Skeletal muscle tissue (tissue), 4 donors: ENCODE results near the gene CEP70. TPM values are rescaled to one million over a fixed set of nuclear protein-coding genes. Genes with fewer than 3 reads are reported as not detected.
"Not testable (repeated sequence)": the region's sequence is repeated elsewhere in the genome, so short reads cannot be mapped to it uniquely, and the experiment has no call there.

ENCODE experiments used
- H3K27ac ChIP-seq: one replicate; pipeline ENCODE4 v1.7.0; 2013; ENCODE audit warnings: mild to moderate bottlenecking, low read depth, low read length, inconsistent platforms
- H3K27me3 ChIP-seq, 3 donors: one replicate each; pipeline ENCODE4 v1.7.0; 2013; ENCODE audit warnings: low read length in 3 of 3; ENCODE audit not compliant: control insufficient read depth in 3 of 3, insufficient read depth in 3 of 3
- H3K36me3 ChIP-seq, 3 donors: one replicate each; pipeline ENCODE4 v1.7.0; 2013; ENCODE audit warnings: low read length in 3 of 3; ENCODE audit not compliant: control insufficient read depth in 3 of 3, insufficient read depth in 3 of 3
- H3K4me1 ChIP-seq, 3 donors: one replicate each; pipeline ENCODE4 v1.7.0; 2013; ENCODE audit warnings: low read length in 3 of 3, mild to moderate bottlenecking in 3 of 3; ENCODE audit not compliant: control insufficient read depth in 3 of 3, insufficient read depth in 3 of 3
- H3K4me3 ChIP-seq, 3 donors: one replicate each; pipeline ENCODE4 v1.7.0; 2013; ENCODE audit warnings: low read length in 3 of 3
- H3K9ac ChIP-seq, 3 donors: one replicate each; pipeline ENCODE4 v1.7.0; 2013; ENCODE audit warnings: low read length in 3 of 3, mild to moderate bottlenecking in 3 of 3, moderate library complexity in 2 of 3, low read depth in 1 of 3
- H3K9me3 ChIP-seq, 3 donors: one replicate each; pipeline ENCODE4 v1.7.0; 2013; ENCODE audit warnings: low read length in 3 of 3; ENCODE audit not compliant: control insufficient read depth in 3 of 3
- total RNA-seq: library from RNA; depleted of rRNA; stranded (reverse); fragments of >200 nt; gene quantifications from one replicate; pipeline ENCODE4 v1.2.3, GENCODE V29; 2014
- donor health status: Osteomylitis.

Gene CEP70
- total RNA-seq, 1 donor from 2014 or later, result 64.7 TPM

- Histone ChIP-seq H3K4me1 (no peaks in the 10 kb centered on the region), H3K4me3 (no peak overlapping the region), H3K27me3 (no peaks in the 10 kb centered on the region), H3K36me3 (no peaks in the 10 kb centered on the region), H3K27ac (no peak overlapping the region), H3K9ac (no peak overlapping the region), H3K9me3 (no peaks in the 10 kb centered on the region)
Measured at GRCh38 chr3:138615462-138615861, 21.4 kb upstream of the CEP70 start.

GRCh38 chr3:138609898-138610266 lies 15.8 kb upstream of the CEP70 start:
- Histone ChIP-seq H3K4me1 (peaks cover 10 to 13% (median 11%) of the 10 kb centered on the region in 3 donors), H3K27me3 (no peaks in the 10 kb centered on the region), H3K9ac (peak overlapping the region in 2 of 3 donors; percentile 73 to 95), H3K27ac (peak overlapping the region; percentile 91), H3K36me3 (no peaks in the 10 kb centered on the region), H3K9me3 (no peaks in the 10 kb centered on the region), H3K4me3 (peak overlapping the region; percentile 91 to 93 (median 93))

- Histone ChIP-seq H3K4me3 (peak within 1 kb of the TSS; percentile 91 to 93 (median 93)), H3K36me3 (no peaks in the 10 kb centered on the region), H3K27ac (peak within 1 kb of the TSS; percentile 91), H3K9ac (peak within 1 kb of the TSS; percentile 73 to 95 (median 91)), H3K4me1 (peaks cover 10 to 13% (median 11%) of the 10 kb centered on the region in 3 donors), H3K27me3 (no peaks in the 10 kb centered on the region), H3K9me3 (no peaks in the 10 kb centered on the region)
Measured at GRCh38 chr3:138608322-138609135, 14.5 kb upstream of the CEP70 start, which contains the start of gene FAIM. Gene FAIM (plus strand): TSS chr3:138608771. CDS start chr3:138619727, 10,956 bp downstream.

GRCh38 chr3:138604106-138604595 lies 10.1 kb upstream of the CEP70 start:
- not testable (repeated sequence) for H3K4me3 ChIP-seq, H3K36me3 ChIP-seq, H3K4me1 ChIP-seq, H3K27ac ChIP-seq, H3K9ac ChIP-seq, H3K27me3 ChIP-seq, H3K9me3 ChIP-seq

GRCh38 chr3:138601661-138602060 lies 7.6 kb upstream of the CEP70 start:
- H3K27me3 ChIP-seq, H3K9ac ChIP-seq, H3K4me1 ChIP-seq, H3K27ac ChIP-seq, H3K4me3 ChIP-seq, H3K36me3 ChIP-seq, H3K9me3 ChIP-seq: not testable (repeated sequence)

GRCh38 chr3:138600100-138600745 lies 6.2 kb upstream of the CEP70 start:
- no peak overlapping the region for H3K9ac ChIP-seq
- H3K27me3 ChIP-seq, result no peaks in the 10 kb centered on the region
- no peaks in the 10 kb centered on the region for H3K36me3 ChIP-seq
- no peaks in the 10 kb centered on the region for H3K4me1 ChIP-seq
- H3K27ac ChIP-seq, result no peak overlapping the region
- H3K9me3 ChIP-seq, result no peaks in the 10 kb centered on the region
- no peak overlapping the region for H3K4me3 ChIP-seq

- H3K27me3 ChIP-seq, result no peaks in the 10 kb centered on the region
- H3K36me3 ChIP-seq, result no peaks in the 10 kb centered on the region
- H3K9me3 ChIP-seq, result no peaks in the 10 kb centered on the region
- H3K27ac ChIP-seq, result no peak overlapping the region
- H3K4me3 ChIP-seq, result no peak overlapping the region
- H3K4me1 ChIP-seq, result peaks cover 3 to 8% (median 3%) of the 10 kb centered on the region in 3 donors
- H3K9ac ChIP-seq, result no peak overlapping the region
Measured at GRCh38 chr3:138598534-138598933, 4.5 kb upstream of the CEP70 start.

GRCh38 chr3:138597186-138597976 lies 3.3 kb upstream of the CEP70 start:
- H3K4me1 ChIP-seq, result peaks cover 4 to 11% (median 5%) of the 10 kb centered on the region in 3 donors
- not testable (repeated sequence) for H3K36me3 ChIP-seq, H3K9me3 ChIP-seq, H3K9ac ChIP-seq, H3K27ac ChIP-seq, H3K27me3 ChIP-seq, H3K4me3 ChIP-seq

- Histone ChIP-seq H3K4me1 (peaks cover 4 to 11% (median 5%) of the 10 kb centered on the region in 3 donors), H3K27ac (peak overlapping the region; percentile 83), H3K27me3 (no peaks in the 10 kb centered on the region), H3K9me3 (no peaks in the 10 kb centered on the region), H3K4me3 (peak overlapping the region in 1 of 3 donors; percentile 96), H3K9ac (no peak overlapping the region), H3K36me3 (no peaks in the 10 kb centered on the region)
Measured at GRCh38 chr3:138594935-138595610, 1.0 kb upstream of the CEP70 start.
